GM19193 (cell line): ENCODE results near the gene PSMD10.

Experiments
- POLR2A ChIP-seq: IDR thresholded peaks from 4 replicates; pipeline ENCODE4 v1.6.1; 2011; ENCODE audit not compliant: insufficient read depth, insufficient read length; ENCODE audit errors: extremely low read depth

The PSMD10 gene

DNA sequence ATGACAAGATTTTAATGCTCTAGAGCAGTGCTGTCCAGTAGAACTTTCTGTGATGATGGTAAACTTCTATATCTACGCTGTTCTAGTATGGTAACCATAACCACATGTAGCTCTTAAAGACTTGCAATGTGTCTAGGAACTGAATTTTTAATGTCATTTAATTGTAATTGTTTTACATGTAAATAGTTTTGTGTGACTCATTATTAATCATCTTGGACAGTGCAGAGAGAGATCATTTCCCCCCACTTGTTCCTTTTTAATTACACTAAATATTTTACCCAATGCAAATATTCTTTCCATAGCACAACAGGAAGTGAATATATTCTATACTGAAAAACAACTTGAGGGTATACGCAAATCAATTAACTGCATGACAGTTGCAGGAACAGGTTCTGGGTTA lies 6.0 kb upstream of the PSMD10 start:
- TF ChIP-seq POLR2A, result no peak

DNA sequence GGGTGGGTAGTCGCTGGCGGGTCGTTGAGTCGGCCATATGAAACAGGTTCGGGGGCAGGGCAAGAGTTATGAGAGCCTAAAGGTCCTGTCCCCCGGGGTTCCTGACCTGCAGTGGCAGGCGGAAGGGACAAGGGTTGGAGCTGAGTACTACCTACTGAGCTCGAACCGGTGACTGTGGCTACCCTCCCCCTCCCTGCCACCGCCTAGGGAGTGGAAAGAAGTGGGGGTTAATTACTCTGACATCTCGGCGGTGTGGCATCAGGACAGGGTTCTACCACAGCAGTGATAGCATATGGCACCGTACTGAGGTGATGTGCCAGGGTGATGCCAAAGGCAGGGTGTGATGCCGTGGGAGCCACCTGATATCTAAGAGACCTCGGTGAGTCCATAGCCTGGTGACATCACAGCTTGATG lies 543 bp upstream of the PSMD10 start:
- TF ChIP-seq POLR2A, result no peak

DNA sequence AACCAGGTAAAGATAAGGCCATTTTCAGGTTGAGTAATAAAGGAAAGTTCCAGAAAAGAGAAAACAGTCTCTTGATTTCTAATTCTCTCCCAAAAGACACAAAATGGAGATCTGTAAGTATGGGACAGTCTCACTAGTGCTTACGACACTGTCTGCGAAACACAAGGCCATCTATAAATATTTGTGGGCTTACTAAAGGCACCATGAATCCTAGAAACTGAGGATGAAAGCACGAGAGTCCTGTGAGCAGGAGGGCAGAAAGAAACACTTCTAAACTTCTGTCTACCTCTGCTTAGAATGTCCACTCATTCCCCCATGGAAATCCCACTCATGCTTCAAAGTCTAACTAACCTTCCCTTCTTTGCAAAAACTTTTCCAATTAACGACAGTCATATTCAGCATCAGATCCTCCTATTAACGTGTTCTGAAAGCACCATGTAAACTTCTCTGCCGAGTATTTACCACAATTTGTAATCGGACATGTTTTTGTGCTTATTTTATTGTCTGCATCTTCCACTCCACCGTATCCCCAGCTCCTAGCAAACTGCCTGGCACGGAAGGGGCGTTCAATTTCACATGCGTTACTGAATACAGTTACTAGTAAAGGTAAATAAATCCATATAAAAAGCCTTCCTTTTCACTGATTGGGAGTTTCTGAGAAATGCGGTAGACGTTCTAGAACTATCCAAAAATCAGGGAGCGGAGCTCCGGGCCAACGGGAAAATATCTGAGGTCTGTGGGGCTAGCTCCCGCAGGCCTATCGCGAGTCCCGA lies 665 bp downstream of the PSMD10 start:
- TF ChIP-seq POLR2A, result no peak

DNA sequence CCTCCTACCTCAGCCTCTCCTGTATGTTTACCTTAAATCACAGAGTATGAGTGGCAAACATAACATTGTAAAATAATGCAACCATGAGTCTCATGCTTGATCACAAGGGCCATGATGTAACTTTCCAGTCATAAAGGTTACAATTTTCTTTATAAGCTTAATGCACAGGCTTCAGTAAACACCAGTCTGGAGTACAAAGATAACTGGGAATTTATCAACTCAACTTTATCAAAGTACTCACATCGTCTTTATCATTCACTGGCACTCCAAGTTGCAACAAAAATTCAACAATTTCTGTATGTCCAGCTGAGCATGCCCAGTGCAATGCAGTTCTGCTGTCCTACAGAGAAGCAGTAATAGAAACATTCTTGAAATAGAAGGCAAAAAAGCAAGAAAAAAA lies 2.8 kb downstream of the PSMD10 start:
- TF ChIP-seq POLR2A, result no peak

DNA sequence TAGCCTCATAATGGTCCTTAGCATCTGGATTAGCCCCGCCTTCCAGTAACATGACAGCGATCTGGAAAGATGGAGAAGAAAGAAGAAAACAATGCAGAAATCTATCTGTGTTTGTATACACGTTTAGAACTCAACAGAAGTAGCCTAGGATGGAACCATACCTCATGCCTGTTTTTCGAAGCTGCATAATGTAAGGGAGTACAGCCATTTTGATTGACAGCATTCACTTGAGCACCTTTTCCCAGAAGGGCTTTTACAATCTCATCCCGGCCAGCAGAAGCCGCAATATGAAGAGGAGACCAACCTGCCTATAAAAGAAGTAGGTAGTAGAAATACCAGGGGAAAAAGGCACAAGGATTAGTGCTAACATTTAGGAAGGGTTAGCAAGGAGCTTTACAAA lies 3.5 kb downstream of the PSMD10 start:
- no peak for TF ChIP-seq POLR2A

DNA sequence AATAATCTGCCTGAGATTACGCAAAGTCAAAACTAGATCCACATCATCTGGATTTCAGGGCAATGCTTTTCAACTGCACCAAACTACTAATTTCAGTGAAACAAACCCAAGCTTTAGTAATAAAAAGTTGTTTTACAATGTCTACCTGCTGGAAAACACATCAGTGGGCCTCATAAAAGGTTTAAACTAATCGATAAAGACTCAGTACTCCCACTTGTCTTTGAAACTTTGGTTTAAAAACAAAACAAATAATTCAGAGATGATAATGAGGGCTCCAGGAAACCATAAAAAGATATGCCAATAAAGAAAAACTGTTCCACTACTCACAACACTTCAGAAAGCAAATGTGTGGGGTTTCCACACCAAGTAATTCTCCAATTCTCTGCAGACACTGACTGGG lies 10.2 kb downstream of the PSMD10 start:
- TF ChIP-seq POLR2A, result no peak

DNA sequence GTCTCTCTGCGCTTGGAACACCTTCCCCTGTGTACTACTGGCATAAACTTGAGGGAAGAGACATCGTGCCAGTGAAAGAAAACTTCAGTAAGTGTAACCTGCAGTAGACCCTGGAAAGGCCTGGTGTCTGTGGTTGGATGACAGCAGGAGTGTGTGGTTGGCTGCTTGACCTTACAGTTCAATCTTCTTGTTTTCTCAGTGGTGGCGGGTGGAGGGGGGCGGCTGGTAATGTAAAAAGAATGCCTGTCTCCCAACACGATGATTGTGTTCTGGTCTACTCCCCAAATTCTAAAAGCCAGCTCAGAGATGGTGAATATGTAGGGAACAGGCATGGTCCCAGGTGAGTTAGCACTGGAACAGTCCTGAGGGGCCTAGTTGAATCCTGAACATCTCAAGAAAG lies 18.6 kb downstream of the PSMD10 start:
- TF ChIP-seq POLR2A, result no peak

DNA sequence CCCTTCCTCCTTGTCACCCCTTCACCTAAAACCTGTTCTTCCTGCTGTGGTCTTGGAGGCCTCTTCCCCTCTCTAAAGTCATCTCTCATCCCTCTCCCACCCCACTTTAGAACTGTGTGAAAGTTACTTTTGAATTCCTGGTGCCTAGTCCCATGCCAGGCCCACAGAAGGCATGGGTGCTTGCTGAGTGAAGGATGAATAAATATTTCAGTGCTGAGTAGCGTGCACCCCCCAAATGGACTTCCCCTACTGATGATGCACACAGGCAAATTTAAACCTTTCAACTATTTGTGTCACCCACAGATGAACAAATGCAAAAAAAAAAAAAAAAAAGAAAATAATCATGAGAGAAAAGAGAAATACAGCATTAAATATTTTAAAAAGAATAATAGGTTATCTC lies 19.8 kb downstream of the PSMD10 start:
- TF ChIP-seq POLR2A, result no peak

DNA sequence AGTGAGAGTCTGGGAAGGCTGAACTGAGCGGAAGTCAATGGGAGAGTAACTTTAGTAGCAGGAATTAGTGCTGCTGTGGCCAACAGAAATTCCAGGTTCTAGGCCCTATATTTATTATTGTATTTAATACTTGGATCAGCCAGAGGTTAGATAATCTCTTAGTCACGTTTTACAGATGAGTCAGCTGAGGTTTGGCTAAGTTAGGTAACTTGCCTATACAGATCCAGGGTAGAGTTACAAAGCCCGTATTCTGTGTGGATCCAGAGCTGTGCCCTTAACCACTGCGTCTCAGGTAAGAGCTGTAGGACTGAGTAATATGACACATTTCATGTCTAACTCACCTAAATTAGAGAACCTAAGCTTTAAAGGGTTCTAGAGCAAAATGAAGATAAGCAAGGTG lies 20.5 kb downstream of the PSMD10 start:
- no peak for TF ChIP-seq POLR2A

DNA sequence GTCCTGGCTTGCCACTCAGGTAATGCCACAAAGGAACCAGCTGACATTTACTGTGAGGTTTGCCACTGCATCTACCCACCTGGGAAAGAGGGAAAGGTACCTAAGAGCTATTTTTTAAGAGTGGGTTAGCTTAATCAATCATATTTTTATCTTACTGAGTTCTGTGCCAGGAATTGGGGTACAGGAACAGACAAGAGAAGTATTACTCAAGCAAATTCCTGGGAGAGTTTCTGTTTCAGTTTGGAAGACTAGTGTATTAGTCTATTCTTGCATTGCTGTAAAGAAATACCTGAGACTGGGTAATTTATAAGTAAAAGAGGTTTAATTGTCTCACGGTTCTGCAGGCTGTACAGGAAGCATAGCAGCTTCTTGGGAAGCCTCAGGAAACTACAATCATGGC lies 23.2 kb downstream of the PSMD10 start:
- TF ChIP-seq POLR2A, result no peak

DNA sequence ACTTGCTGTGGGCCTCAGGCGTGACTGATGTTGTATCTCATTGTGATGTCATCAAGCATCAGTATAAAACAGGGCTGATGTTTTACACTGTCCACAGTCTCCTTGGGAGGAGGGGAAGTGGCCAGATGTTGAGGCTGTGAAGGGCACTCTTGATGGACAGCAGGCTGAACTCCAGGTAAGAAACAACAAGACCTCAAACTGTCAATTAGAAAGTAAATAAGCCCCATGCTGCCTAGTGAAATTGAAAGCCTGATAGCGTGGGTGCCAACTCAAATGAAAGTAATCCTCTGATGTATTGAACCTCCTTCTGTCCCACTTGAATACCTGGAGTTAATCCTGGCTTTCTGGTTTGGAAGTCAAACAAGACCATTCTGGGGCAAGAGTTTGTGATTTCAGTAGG lies 26.7 kb downstream of the PSMD10 start:
- no peak for TF ChIP-seq POLR2A

DNA sequence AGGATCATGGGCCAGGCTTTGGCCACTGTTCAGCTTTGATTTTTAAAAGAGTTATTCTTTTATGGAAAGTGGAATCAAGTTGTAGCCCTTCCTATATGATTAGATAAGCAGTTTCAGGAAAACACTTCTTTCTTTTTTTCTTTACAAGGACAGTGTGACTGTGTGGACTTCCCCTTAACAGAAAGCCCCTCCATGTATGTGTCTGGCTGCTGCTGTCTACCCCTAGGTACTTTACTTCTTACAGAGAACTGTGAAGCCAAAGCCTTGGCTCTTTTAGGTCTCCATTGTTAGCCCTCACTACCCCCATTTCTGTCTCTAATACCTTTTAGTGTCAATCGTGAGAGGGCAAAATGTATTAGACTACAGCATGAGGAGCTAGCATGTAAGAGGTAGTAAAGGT lies 27.3 kb downstream of the PSMD10 start:
- TF ChIP-seq POLR2A, result no peak

DNA sequence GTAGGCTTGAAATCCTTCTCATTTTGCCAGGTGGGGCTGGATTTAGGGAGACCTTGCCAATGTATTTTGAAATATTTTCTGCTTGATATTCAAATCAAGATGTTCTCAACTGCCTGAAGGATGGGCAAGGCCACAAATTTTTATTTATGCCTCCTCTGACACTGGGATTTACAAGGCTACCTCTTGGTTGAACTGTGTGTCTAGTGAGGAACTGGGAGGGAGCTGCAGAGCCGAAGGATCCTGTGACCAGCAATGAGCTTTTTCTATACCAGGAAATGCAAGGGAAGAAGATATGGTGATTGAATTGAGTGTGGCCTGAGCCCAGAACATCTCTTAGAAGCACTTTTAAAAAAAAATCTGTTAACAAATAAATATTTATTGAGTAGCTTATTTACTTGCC lies 31.5 kb downstream of the PSMD10 start:
- no peak for TF ChIP-seq POLR2A

DNA sequence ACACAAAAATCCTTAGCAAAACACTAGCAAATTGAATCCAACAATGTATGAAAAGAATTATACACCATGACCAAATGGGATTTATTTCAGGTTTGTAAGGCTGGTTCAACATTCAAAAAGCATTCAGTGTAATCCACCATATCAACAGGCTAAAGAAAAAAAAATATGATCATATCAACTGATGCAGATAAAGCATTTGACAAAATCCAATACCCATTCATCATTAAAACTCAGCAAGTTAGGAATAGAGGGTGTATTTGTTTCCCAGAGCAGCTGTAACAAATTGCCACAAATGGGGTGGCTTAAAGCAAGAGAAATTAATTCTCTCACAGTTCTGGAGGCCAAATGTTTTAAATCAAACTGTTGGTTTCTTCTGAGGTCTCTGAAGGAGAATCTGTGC lies 35.8 kb downstream of the PSMD10 start:
- no peak for TF ChIP-seq POLR2A

DNA sequence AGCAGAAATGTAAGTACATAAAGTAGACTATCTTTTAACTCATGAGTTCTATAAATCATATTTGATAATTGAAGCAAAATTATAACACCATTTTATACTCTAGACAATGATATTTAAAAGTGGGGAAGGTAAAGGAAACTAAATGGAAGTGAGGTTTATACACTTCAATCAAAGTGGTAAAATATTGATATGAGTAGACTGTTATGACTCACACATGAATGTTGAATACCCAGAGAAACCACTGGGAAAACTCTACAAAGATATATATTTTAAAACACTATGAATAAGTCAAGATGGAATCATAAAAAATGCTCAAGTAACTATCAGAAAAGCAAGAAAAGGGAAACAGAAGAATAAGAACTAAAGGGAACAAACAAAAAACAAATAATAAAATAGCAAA lies 38.1 kb downstream of the PSMD10 start:
- TF ChIP-seq POLR2A, result no peak

DNA sequence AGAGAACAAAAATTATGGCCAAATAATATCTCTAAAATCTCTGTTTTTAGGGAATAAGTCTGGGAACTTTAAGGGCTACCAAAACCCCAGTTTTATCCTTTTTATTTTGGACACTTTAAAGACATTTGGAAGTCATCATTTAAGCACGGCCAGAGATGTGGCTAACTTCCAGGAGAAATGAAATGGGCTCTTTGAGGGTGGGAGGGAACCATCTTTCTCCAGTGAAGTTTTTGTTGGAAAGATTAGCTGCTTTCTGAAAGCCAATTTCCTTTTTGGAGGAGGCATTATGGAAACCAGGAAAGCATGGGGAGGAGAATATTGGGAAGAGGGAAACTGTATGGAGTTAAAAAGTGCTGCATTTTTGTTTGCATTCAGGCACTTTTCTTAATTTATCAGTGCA lies 41.7 kb downstream of the PSMD10 start:
- no peak for TF ChIP-seq POLR2A

DNA sequence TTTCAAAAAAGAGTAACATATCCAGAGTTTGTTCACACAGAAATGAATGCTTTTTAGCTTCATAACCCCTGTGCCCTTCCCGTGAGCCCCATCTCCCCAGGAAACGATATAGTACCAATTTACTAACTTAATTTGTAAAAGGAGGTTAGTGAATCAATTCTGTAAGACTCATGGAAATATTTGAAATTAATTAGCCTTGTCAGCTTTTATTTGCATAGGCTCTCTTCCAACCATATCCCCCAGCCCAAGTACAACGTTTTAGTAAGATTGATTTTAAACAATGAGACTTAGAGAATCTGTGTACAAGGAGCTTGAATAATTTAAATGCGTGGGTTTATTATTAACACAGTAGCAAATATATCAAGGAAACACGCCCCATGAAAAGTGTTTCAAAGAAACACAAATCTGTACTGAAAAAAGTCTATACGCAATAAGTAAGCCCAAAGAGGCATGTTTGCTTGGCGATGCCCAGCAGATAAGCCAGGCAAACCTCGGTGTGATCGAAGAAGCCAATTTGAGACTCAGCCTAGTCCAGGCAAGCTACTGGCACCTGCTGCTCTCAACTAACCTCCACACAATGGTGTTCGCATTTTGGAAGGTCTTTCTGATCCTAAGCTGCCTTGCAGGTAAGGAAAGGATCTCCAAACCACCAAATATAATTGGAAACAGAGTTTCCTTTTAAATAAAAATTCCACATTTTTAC lies 46.6 kb downstream of the PSMD10 start, which contains the start of gene VSIG1:
VSIG1 (plus strand) TSS at position 512 of the 703 bp plus-strand sequence; CDS start at position 578, 66 bp downstream.
- no peak for TF ChIP-seq POLR2A

DNA sequence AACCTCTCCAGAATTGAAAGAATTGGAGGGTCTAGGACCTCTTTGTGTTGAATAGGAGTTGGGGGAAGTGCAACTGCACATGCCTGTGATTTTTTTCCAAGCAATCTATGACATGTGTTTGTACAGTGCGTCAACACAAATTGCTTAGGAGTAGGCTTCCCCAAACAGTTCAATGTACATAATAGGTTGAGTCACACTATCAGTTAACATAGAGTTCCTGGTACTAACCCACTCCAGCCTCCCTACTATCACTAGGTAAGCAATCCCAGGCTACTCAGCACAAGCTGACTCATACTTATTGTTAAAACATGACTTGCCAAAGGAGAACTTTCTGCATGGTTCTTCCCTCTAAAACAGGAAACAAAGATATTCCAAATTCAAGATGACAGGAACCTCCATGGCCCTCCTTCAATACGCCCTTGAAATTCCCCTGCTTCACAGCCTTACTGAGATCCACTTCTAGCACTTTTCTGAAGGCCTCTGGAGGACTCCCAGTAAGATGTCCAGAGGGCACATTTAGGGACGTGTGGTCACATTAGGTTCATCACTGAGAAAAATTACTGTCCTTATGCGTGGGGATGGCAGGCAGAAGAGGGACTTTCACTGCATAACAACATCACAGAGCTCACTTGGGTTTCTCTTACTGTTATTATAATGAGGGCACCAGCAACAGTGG lies 54.9 kb downstream of the PSMD10 start:
- no peak for TF ChIP-seq POLR2A
